NB4 (cell line): Measurements from ENCODE around the gene IL10RB.

Experiments used
- MAX ChIP-seq: IDR thresholded peaks from 2 replicates; pipeline ENCODE4 v1.6.1; 2011; ENCODE audit warnings: low read depth, low read length
- MYC ChIP-seq: IDR thresholded peaks from 2 replicates; pipeline ENCODE4 v1.6.1; 2011; ENCODE audit warnings: low read depth, low read length
- POLR2A ChIP-seq: IDR thresholded peaks from 2 replicates; pipeline ENCODE4 v1.6.1; 2011; ENCODE audit warnings: mild to moderate bottlenecking; ENCODE audit not compliant: insufficient read length; ENCODE audit errors: extremely low read depth

- no peak for TF ChIP-seq POLR2A
- TF ChIP-seq MYC = no peak
- no peak for TF ChIP-seq MAX
These were observed 16.7 kb upstream of the IL10RB start for GRCh38 chr21:33249331-33250002.
